Stimulated activated CD8-positive, alpha-beta memory T cell treated with anti-CD3 and anti-CD28 coated beads, Interleukin-7, amount 100 ng/mL, for 4 hours (primary cell): ENCODE data around the gene TPO.
"Not testable (repeated sequence)": the region's sequence is repeated elsewhere in the genome, so short reads cannot be mapped to it uniquely, and the experiment has no call there.

Experiments used
- DNase-seq, 2 donors: peaks; one replicate each; pipeline ENCODE4 v3.0.0-alpha.2; 2020; ENCODE audit warnings: low read depth in 2 of 2

Gene TPO

GRCh38 chr2:1413156-1413710 lies at the start of gene TPO:
TPO (plus strand) TSS chr2:1413463; CDS start chr2:1414409, 946 bp downstream.
- no peak for DNase-seq

- DNase-seq, result peak in 1 of 2 donors; percentile 5
These were observed 46.6 kb upstream of the TPO start for GRCh38 chr2:1366546-1367134.

GRCh38 chr2:1367601-1368000 lies 45.7 kb upstream of the TPO start:
- no peak for DNase-seq

GRCh38 chr2:1369905-1370304 lies 43.4 kb upstream of the TPO start:
- no peak for DNase-seq

- DNase-seq, result no peak
These were observed 42.8 kb upstream of the TPO start for GRCh38 chr2:1370461-1370860.

GRCh38 chr2:1371082-1371481 lies 42.2 kb upstream of the TPO start:
- no peak for DNase-seq

- no peak for DNase-seq
These were observed 39.4 kb upstream of the TPO start for GRCh38 chr2:1373830-1374229.

GRCh38 chr2:1374287-1374686 lies 39.0 kb upstream of the TPO start:
- no peak for DNase-seq

GRCh38 chr2:1375794-1376193 lies 37.5 kb upstream of the TPO start:
- DNase-seq, result no peak

- no peak for DNase-seq
These were observed 35.8 kb upstream of the TPO start for GRCh38 chr2:1377473-1377872.

GRCh38 chr2:1378456-1379150 lies 34.7 kb upstream of the TPO start:
- no peak for DNase-seq

- no peak for DNase-seq
These were observed 31.6 kb upstream of the TPO start for GRCh38 chr2:1381644-1382043.

- not testable (repeated sequence) for DNase-seq
These were observed 25.1 kb upstream of the TPO start for GRCh38 chr2:1387954-1388725.

GRCh38 chr2:1390118-1390517 lies 23.1 kb upstream of the TPO start:
- not testable (repeated sequence) for DNase-seq

- no peak for DNase-seq
These were observed 19.9 kb upstream of the TPO start for GRCh38 chr2:1393321-1393720.

GRCh38 chr2:1394709-1395408 lies 18.4 kb upstream of the TPO start:
- no peak for DNase-seq

- no peak for DNase-seq
These were observed 15.9 kb upstream of the TPO start for GRCh38 chr2:1397350-1397749.

- no peak for DNase-seq
These were observed 15.1 kb upstream of the TPO start for GRCh38 chr2:1398191-1398590.

GRCh38 chr2:1400943-1401735 lies 12.1 kb upstream of the TPO start:
- DNase-seq, result no peak

- no peak for DNase-seq
These were observed 11.2 kb upstream of the TPO start for GRCh38 chr2:1402064-1402463.

- DNase-seq, result no peak
These were observed 9.7 kb upstream of the TPO start for GRCh38 chr2:1403565-1403964.
